ENCODE results near the gene PPFIA2. TPM values are rescaled to one million over a fixed set of nuclear protein-coding genes. Genes with fewer than 3 reads are reported as not detected.

PPFIA2 gene
- total RNA-seq, 4 donors from 2014 or later = 0.81 to 25.2 (median 4.9) TPM

DNA sequence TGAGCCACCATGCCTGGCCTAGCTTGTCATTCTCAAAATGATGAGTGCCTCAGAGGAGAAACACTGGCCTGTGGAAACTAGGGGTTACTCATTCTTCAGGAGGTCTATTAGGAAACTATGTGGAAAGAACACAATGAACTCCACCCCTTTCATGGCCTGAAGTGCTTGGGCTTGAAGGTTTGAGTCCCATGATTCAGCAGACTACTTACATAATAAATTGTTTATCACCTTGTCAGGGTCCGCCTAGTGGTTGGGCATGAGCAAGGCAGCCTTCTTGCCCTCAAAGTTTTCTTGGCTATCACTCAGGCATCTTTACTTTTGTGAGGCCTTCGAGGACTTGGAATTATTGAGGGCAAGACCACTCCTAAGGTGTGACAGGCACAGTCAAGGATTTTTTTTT, 430.1 kb downstream of the PPFIA2 start:
- no peak overlapping the region for H3K27ac ChIP-seq
- no peaks in the 10 kb centered on the region for H3K9me3 ChIP-seq
- no peaks in the 10 kb centered on the region for H3K4me1 ChIP-seq
- no peak overlapping the region for H3K4me3 ChIP-seq
- H3K36me3 ChIP-seq = no peaks in the 10 kb centered on the region
- TF ChIP-seq POLR2A (IDR thresholded peaks at IDR 0.05) (no peak), POLR2AphosphoS5 (IDR thresholded peaks at IDR 0.05) (no peak), EP300 (IDR thresholded peaks at IDR 0.05) (no peak)
- TF ChIP-seq, protein P1, sequence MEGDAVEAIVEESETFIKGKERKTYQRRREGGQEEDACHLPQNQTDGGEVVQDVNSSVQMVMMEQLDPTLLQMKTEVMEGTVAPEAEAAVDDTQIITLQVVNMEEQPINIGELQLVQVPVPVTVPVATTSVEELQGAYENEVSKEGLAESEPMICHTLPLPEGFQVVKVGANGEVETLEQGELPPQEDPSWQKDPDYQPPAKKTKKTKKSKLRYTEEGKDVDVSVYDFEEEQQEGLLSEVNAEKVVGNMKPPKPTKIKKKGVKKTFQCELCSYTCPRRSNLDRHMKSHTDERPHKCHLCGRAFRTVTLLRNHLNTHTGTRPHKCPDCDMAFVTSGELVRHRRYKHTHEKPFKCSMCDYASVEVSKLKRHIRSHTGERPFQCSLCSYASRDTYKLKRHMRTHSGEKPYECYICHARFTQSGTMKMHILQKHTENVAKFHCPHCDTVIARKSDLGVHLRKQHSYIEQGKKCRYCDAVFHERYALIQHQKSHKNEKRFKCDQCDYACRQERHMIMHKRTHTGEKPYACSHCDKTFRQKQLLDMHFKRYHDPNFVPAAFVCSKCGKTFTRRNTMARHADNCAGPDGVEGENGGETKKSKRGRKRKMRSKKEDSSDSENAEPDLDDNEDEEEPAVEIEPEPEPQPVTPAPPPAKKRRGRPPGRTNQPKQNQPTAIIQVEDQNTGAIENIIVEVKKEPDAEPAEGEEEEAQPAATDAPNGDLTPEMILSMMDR (IDR thresholded peaks at IDR 0.05) = no peak
- H3K27me3 ChIP-seq = no peaks in the 10 kb centered on the region
- WGBS, 2 donors (ENCODE audit: low coverage in 1 of 2) = 82% methylated on average over 2 of the region's 2 CpGs; no CpG with 5 or more reads in 1 of the 2 donors
- ATAC-seq = peak; percentile 25

DNA sequence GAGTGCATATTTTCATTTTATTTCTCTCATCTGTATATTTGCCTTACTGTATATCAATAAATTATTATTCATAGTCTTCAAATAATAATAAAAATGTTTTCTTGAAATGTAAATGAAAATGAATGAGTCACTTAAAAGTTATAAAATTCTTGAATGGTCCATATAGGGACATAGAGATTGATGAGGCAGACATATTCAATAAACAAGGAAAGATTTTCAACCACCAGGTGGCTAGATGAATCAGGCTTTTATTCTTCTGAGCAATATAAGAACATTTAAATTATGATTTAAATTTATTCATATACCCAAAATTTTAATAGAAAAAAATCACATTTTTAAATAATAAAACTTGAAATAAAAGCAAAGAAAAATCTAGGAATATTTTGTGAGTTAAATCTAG, 431.7 kb downstream of the PPFIA2 start:
- Histone ChIP-seq H3K4me1 (no peaks in the 10 kb centered on the region), H3K36me3 (no peaks in the 10 kb centered on the region), H3K4me3 (no peak overlapping the region), H3K27me3 (no peaks in the 10 kb centered on the region), H3K9me3 (no peaks in the 10 kb centered on the region), H3K27ac (no peak overlapping the region)
- TF ChIP-seq POLR2A (IDR thresholded peaks at IDR 0.05) (no peak), POLR2AphosphoS5 (IDR thresholded peaks at IDR 0.05) (no peak), EP300 (IDR thresholded peaks at IDR 0.05) (no peak)
- TF ChIP-seq, protein P1 (IDR thresholded peaks at IDR 0.05) = no peak
- no peak for ATAC-seq

DNA sequence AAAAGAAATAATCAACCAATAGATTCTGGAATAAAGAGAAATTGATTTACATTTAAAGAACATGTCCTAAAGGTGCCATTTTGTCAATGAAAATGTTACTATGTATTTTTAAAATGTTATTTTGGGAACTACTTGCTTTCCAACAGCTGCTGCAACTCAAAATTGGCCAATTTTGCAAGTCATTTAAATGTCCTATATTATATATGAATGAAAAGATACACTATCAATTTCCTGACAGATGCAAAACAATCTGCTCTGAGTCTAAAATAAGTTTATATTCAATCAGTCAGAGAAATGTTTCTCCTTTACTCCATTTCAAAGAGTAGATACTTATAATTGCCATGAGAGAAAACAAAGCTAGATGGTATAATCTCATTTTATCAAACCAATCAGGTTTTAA, 434.1 kb downstream of the PPFIA2 start:
- H3K4me1 ChIP-seq = no peaks in the 10 kb centered on the region
- no peaks in the 10 kb centered on the region for H3K36me3 ChIP-seq
- no peaks in the 10 kb centered on the region for H3K27me3 ChIP-seq
- no peak for ATAC-seq
- H3K27ac ChIP-seq = no peak overlapping the region
- H3K4me3 ChIP-seq = no peak overlapping the region
- TF ChIP-seq, protein P1 (IDR thresholded peaks at IDR 0.05) = no peak
- TF ChIP-seq POLR2A (IDR thresholded peaks at IDR 0.05) (no peak), EP300 (IDR thresholded peaks at IDR 0.05) (no peak), POLR2AphosphoS5 (IDR thresholded peaks at IDR 0.05) (no peak)
- H3K9me3 ChIP-seq = no peaks in the 10 kb centered on the region

DNA sequence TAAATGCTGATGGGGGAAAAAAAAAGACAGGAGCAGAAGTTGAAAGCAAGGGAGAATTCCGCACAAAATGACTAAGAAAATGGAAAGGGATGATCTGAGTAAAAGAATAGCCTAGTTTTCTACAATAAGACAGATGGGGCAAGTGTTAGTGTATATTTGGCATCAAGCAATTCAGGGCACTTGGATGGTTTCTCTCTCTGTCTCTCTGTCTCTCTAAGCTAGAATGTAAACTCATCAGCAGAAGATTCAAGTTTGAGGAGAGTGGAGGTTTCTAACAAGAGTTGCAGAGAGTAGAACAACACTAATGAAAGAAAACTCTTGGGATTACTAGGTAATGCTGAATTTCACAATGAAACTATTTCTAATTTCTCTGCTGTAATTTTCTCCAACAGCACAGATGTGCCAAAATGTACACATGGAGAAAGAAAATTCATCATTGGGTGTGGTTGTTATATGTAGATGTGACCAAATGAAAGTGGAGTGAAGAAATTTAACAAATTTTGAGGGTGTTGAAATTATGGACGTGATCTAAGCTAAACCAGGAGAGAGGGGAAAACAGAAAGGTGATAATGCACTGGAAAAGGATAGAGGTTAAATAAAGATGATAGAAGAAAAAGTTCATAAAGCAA, 444.1 kb downstream of the PPFIA2 start:
- no peak overlapping the region for H3K27ac ChIP-seq
- H3K4me3 ChIP-seq = no peak overlapping the region
- TF ChIP-seq POLR2AphosphoS5 (IDR thresholded peaks at IDR 0.05) = no peak
- no peak for TF ChIP-seq EP300 (IDR thresholded peaks at IDR 0.05)
- TF ChIP-seq POLR2A (IDR thresholded peaks at IDR 0.05) = no peak
- TF ChIP-seq, protein P1 (IDR thresholded peaks at IDR 0.05) = no peak
- no peak for ATAC-seq
- no peaks in the 10 kb centered on the region for H3K36me3 ChIP-seq
- H3K4me1 ChIP-seq = no peaks in the 10 kb centered on the region
- H3K27me3 ChIP-seq = no peaks in the 10 kb centered on the region
- no peaks in the 10 kb centered on the region for H3K9me3 ChIP-seq
- WGBS, 2 donors (ENCODE audit: low coverage in 1 of 2) = 80 to 92% methylated on average over 2 of the region's 2 CpGs

DNA sequence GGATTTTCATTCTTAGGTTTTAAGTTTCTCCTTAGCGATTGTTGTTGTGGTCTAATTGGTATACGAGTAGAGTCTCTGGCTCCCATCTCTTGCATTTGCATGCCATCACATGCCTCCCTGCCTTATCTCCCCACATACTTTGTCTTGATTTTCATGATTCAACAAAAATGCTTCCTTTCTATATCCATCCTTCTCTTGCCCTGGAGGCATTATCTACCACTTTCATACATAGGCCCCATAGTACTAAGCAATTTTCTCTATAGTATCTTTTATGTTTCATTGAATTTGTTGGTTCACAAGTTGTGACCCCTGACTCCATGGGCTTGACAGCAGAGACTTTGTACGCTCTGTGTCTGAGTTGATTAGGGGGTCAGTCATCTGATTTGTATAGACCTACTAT, 455.2 kb downstream of the PPFIA2 start:
- Histone ChIP-seq H3K27ac (no peak overlapping the region), H3K36me3 (no peaks in the 10 kb centered on the region), H3K4me3 (no peak overlapping the region), H3K27me3 (no peaks in the 10 kb centered on the region), H3K9me3 (no peaks in the 10 kb centered on the region), H3K4me1 (no peaks in the 10 kb centered on the region)
- WGBS, 2 donors (ENCODE audit: low coverage in 1 of 2) = 86 to 92% methylated on average over 2 to 3 of the region's 3 CpGs
- no peak for TF ChIP-seq POLR2AphosphoS5 (IDR thresholded peaks at IDR 0.05)
- no peak for TF ChIP-seq POLR2A (IDR thresholded peaks at IDR 0.05)
- no peak for TF ChIP-seq EP300 (IDR thresholded peaks at IDR 0.05)
- TF ChIP-seq, protein P1 (IDR thresholded peaks at IDR 0.05) = no peak
- ATAC-seq = no peak
